HEK293 (cell line): ENCODE data around the gene AQP1.

ENCODE experiments used
- EGR2 ChIP-seq: fragments of 450-650 bp; formaldehyde crosslinking; IDR thresholded peaks from 2 replicates; pipeline ENCODE4 v1.5.1; 2016; ENCODE audit warnings: low read depth, missing biosample characterization, missing genetic modification characterization
- ZNF274 ChIP-seq, 2 experiments: fragments of 200-500 bp in 1 of 2; fragments of 450-650 bp in 1 of 2; sonication (Bioruptor generic) in 1 of 2; formaldehyde crosslinking in 1 of 2; IDR thresholded peaks; 2 replicates each; pipeline versions ENCODE4 v1.5.1 to v1.6.1; 2014 to 2016; ENCODE audit warnings: borderline replicate concordance in 1 of 2, inconsistent platforms in 1 of 2, low read length in 1 of 2, missing biosample characterization in 1 of 2, missing genetic modification characterization in 1 of 2
- ZNF610 ChIP-seq: fragments of 450-650 bp; formaldehyde crosslinking; IDR thresholded peaks from 2 replicates; pipeline ENCODE4 v1.5.1; 2016; ENCODE audit warnings: missing biosample characterization, missing genetic modification characterization, borderline replicate concordance
- TF ChIP-seq, protein P1 (sequence below): fragments of 450-650 bp; formaldehyde crosslinking; IDR thresholded peaks from 2 replicates; pipeline ENCODE4 v1.5.1; 2016; ENCODE audit warnings: missing biosample characterization, missing genetic modification characterization
- TF ChIP-seq, protein P2 (sequence below): fragments of 450-650 bp; formaldehyde crosslinking; IDR thresholded peaks from 2 replicates; pipeline ENCODE4 v1.5.1; 2016; ENCODE audit warnings: missing biosample characterization, missing genetic modification characterization, low read depth
- TF ChIP-seq, protein P3 (sequence below): fragments of 450-650 bp; formaldehyde crosslinking; IDR thresholded peaks from 2 replicates; pipeline ENCODE4 v1.5.1; 2017; ENCODE audit warnings: missing biosample characterization, missing genetic modification characterization
- TF ChIP-seq, protein P4 (sequence below): fragments of 450-650 bp; formaldehyde crosslinking; IDR thresholded peaks from 2 replicates; pipeline ENCODE4 v1.5.1; 2016; ENCODE audit warnings: missing biosample characterization, missing genetic modification characterization

DNA sequence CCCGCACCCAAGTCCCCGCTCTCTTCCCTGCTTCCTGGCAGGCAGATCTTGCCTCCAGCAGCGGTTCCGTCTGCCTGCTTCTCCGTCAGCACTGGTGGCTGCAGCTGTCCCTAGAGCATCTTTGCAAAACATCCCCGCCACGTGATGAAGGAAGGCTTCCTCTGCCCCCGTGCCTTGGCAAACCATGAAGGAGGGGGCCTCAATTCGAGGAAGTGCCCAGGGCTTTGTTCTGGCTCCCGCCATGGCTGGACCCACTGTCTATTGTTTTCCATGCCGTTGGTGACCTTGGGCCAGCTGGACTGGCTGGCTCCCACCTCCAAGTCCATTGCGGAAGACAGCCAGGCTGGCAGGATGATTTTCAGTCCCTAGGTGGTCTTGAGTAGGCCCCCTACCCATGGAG is 13.2 kb upstream of the AQP1 start:
- TF ChIP-seq, protein P1, sequence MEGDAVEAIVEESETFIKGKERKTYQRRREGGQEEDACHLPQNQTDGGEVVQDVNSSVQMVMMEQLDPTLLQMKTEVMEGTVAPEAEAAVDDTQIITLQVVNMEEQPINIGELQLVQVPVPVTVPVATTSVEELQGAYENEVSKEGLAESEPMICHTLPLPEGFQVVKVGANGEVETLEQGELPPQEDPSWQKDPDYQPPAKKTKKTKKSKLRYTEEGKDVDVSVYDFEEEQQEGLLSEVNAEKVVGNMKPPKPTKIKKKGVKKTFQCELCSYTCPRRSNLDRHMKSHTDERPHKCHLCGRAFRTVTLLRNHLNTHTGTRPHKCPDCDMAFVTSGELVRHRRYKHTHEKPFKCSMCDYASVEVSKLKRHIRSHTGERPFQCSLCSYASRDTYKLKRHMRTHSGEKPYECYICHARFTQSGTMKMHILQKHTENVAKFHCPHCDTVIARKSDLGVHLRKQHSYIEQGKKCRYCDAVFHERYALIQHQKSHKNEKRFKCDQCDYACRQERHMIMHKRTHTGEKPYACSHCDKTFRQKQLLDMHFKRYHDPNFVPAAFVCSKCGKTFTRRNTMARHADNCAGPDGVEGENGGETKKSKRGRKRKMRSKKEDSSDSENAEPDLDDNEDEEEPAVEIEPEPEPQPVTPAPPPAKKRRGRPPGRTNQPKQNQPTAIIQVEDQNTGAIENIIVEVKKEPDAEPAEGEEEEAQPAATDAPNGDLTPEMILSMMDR (tag by site-specific recombination), result no peak
- no peak for TF ChIP-seq ZNF610 (tag by site-specific recombination)
- TF ChIP-seq EGR2 (tag by site-specific recombination), result no peak
- TF ChIP-seq, protein P2, sequence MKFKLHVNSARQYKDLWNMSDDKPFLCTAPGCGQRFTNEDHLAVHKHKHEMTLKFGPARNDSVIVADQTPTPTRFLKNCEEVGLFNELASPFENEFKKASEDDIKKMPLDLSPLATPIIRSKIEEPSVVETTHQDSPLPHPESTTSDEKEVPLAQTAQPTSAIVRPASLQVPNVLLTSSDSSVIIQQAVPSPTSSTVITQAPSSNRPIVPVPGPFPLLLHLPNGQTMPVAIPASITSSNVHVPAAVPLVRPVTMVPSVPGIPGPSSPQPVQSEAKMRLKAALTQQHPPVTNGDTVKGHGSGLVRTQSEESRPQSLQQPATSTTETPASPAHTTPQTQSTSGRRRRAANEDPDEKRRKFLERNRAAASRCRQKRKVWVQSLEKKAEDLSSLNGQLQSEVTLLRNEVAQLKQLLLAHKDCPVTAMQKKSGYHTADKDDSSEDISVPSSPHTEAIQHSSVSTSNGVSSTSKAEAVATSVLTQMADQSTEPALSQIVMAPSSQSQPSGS, result no peak
- TF ChIP-seq, protein P3, sequence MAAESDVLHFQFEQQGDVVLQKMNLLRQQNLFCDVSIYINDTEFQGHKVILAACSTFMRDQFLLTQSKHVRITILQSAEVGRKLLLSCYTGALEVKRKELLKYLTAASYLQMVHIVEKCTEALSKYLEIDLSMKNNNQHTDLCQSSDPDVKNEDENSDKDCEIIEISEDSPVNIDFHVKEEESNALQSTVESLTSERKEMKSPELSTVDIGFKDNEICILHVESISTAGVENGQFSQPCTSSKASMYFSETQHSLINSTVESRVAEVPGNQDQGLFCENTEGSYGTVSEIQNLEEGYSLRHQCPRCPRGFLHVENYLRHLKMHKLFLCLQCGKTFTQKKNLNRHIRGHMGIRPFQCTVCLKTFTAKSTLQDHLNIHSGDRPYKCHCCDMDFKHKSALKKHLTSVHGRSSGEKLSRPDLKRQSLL (tag by site-specific recombination), result no peak
- TF ChIP-seq, protein P4, sequence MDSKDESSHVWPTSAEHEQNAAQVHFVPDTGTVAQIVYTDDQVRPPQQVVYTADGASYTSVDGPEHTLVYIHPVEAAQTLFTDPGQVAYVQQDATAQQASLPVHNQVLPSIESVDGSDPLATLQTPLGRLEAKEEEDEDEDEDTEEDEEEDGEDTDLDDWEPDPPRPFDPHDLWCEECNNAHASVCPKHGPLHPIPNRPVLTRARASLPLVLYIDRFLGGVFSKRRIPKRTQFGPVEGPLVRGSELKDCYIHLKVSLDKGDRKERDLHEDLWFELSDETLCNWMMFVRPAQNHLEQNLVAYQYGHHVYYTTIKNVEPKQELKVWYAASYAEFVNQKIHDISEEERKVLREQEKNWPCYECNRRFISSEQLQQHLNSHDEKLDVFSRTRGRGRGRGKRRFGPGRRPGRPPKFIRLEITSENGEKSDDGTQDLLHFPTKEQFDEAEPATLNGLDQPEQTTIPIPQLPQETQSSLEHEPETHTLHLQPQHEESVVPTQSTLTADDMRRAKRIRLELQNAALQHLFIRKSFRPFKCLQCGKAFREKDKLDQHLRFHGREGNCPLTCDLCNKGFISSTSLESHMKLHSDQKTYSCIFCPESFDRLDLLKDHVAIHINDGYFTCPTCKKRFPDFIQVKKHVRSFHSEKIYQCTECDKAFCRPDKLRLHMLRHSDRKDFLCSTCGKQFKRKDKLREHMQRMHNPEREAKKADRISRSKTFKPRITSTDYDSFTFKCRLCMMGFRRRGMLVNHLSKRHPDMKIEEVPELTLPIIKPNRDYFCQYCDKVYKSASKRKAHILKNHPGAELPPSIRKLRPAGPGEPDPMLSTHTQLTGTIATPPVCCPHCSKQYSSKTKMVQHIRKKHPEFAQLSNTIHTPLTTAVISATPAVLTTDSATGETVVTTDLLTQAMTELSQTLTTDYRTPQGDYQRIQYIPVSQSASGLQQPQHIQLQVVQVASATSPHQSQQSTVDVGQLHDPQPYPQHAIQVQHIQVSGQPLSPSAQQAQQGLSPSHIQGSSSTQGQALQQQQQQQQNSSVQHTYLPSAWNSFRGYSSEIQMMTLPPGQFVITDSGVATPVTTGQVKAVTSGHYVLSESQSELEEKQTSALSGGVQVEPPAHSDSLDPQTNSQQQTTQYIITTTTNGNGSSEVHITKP (tag by site-specific recombination), result no peak
- no peak for TF ChIP-seq ZNF274 (IDR thresholded peaks at IDR 0.05; ENCODE audit: low read length)
- TF ChIP-seq ZNF274 (tag by site-specific recombination; IDR thresholded peaks at IDR 0.05; ENCODE audit: borderline replicate concordance), result no peak
